HEK293T (cell line): ENCODE data around the gene SMTNL1.

Source experiments
- CTCF ChIA-PET: fragments of 350-600 bp; formaldehyde crosslinking; extraction: SDS; loops from one replicate; lab custom pipeline; 2021; ENCODE audit warnings: antibody characterized with exemption, inconsistent platforms; lab: Yijun Ruan, JAX
- POLR2A ChIA-PET: fragments of 350-600 bp; formaldehyde crosslinking; extraction: SDS; loops from one replicate; lab custom pipeline; 2020; ENCODE audit warnings: antibody characterized with exemption, inconsistent platforms; lab: Yijun Ruan, JAX
- DNase-seq: peaks from one replicate; pipeline ENCODE4 v3.0.0; 2012; ENCODE audit warnings: mixed read lengths; ENCODE audit errors: extremely low spot score
- ARNT ChIP-seq: fragments of 450-650 bp; IDR thresholded peaks from 2 replicates; pipeline ENCODE4 v1.6.1; 2017; ENCODE audit warnings: mild to moderate bottlenecking
- BHLHE40 ChIP-seq: fragments of 450-650 bp; IDR thresholded peaks from 2 replicates; pipeline ENCODE4 v1.6.1; 2016; ENCODE audit warnings: mild to moderate bottlenecking, moderate library complexity, borderline replicate concordance
- CTBP1 ChIP-seq: fragments of 450-650 bp; IDR thresholded peaks from 2 replicates; pipeline ENCODE4 v1.6.1; 2016; ENCODE audit warnings: borderline replicate concordance
- ELF4 ChIP-seq: fragments of 450-650 bp; IDR thresholded peaks from 2 replicates; pipeline ENCODE4 v1.6.1; 2017; ENCODE audit warnings: antibody characterized with exemption
- FOXA1 ChIP-seq: fragments of 450-650 bp; IDR thresholded peaks from 2 replicates; pipeline ENCODE4 v1.6.1; 2016; ENCODE audit warnings: mild to moderate bottlenecking
- FOXK2 ChIP-seq: fragments of 450-650 bp; IDR thresholded peaks from 2 replicates; pipeline ENCODE4 v1.6.1; 2016; ENCODE audit warnings: mild to moderate bottlenecking
- FOXM1 ChIP-seq: fragments of 450-650 bp; IDR thresholded peaks from 2 replicates; pipeline ENCODE4 v1.6.1; 2017; ENCODE audit warnings: mild to moderate bottlenecking, borderline replicate concordance
- HDGF ChIP-seq: fragments of 450-650 bp; IDR thresholded peaks from 2 replicates; pipeline ENCODE4 v1.6.1; 2017; ENCODE audit warnings: antibody characterized with exemption, borderline replicate concordance
- L3MBTL2 ChIP-seq: fragments of 450-650 bp; conservative IDR thresholded peaks from 2 replicates; pipeline ENCODE4 v1.6.1; 2016; ENCODE audit warnings: mild to moderate bottlenecking
- LEF1 ChIP-seq: fragments of 450-650 bp; IDR thresholded peaks from 2 replicates; pipeline ENCODE4 v1.6.1; 2017; ENCODE audit warnings: mild to moderate bottlenecking, borderline replicate concordance
- NFRKB ChIP-seq: fragments of 450-650 bp; IDR thresholded peaks from 2 replicates; pipeline ENCODE4 v1.6.1; 2016; ENCODE audit warnings: mild to moderate bottlenecking, moderate library complexity
- PKNOX1 ChIP-seq: fragments of 450-650 bp; IDR thresholded peaks from 2 replicates; pipeline ENCODE4 v1.6.1; 2016
- SP1 ChIP-seq: fragments of 450-650 bp; IDR thresholded peaks from 2 replicates; pipeline ENCODE4 v1.6.1; 2017
- SUZ12 ChIP-seq: fragments of 450-650 bp; IDR thresholded peaks from 2 replicates; pipeline ENCODE4 v1.6.1; 2016; ENCODE audit warnings: mild to moderate bottlenecking
- TARDBP ChIP-seq: fragments of 450-650 bp; IDR thresholded peaks from 2 replicates; pipeline ENCODE4 v1.6.1; 2016
- ZNF384 ChIP-seq: fragments of 450-650 bp; IDR thresholded peaks from 2 replicates; pipeline ENCODE4 v1.6.1; 2016

The SMTNL1 gene

DNA sequence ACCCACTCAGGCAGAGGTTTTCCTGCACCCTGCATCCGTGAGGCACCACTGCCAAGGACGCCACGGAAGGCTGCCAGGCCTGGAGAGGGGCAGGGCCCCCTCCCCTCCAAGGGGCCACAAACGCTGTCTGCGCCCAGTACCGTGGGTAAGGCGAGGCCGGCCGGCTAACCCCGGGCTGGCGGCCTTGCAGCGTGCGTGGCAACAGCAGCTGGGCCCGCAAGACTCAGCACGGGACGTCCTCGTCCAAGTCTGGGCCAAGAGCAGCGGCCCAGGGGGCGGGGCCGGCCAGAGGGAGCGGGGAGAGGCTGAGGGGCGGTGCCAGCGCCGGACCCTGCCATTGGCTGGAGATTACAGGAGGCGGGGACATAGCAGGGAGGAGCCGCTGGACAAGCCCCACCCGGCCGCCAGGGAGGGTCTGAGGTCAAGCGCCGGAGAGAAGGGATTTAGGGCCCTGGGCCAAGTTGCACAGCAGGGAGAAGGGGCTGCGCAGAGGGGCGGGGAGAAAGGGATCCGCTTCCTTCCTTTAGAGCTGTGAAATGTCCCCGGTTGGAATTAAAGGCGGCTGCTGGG, 37.9 kb upstream of the SMTNL1 start:
- DNase-seq = peak; percentile 98
- no peak for TF ChIP-seq BHLHE40
- TF ChIP-seq HDGF = 0 out of 2 replicates have a peak, but pooled peaks have one; percentile 63
- POLR2A ChIA-PET = interaction anchor here (2.4 kb wide), 1 partner anchor 17 kb away, joined by 13 read pairs; the partner anchor contains the start of gene SLC43A1
- CTCF ChIA-PET = no interaction called here

DNA sequence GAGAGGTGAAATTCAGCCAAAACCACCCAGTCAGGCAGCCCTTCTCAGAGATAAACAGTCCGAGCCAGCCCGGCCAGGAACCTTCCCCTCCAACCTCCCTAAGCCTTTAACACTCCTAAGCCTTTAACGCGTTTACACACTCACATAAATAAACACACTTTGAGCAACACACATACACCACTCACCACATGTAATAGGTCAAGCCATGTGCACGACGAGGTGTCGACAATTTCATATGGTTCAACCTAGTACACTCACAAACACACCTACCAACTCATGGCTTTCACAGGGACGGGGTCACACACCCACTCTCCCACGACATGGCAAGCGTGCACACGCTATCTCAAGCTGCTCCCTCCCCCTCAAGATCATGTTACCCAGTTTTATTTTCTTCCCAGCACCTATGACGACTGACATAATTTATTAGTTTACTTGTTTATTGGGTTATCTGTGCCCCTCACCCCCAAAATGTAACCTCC, 37.4 kb upstream of the SMTNL1 start:
- ChIA-PET CTCF (no interaction called here), POLR2A (interaction anchor here (2.4 kb wide), 1 partner anchor 16 kb away, joined by 13 read pairs; the partner anchor contains the start of gene SLC43A1)
- TF ChIP-seq BHLHE40 = no peak
- no peak for TF ChIP-seq ZNF384
- no peak for TF ChIP-seq TARDBP
- no peak for TF ChIP-seq FOXK2
- TF ChIP-seq SP1 = no peak
- peak; percentile 70 for TF ChIP-seq PKNOX1
- no peak for TF ChIP-seq NFRKB
- no peak for TF ChIP-seq ELF4
- TF ChIP-seq LEF1 = no peak
- TF ChIP-seq ARNT = no peak
- no peak for TF ChIP-seq CTBP1
- TF ChIP-seq SUZ12 = no peak
- no peak for TF ChIP-seq FOXA1
- no peak for TF ChIP-seq HDGF
- peak; percentile 73 for TF ChIP-seq L3MBTL2
- TF ChIP-seq FOXM1 = no peak
- DNase-seq = no peak

GRCh38 chr11:57500515-57500914, 36.9 kb upstream of the SMTNL1 start:
- ChIA-PET CTCF (no interaction called here), POLR2A (interaction anchor here (2.4 kb wide), 1 partner anchor 16 kb away, joined by 13 read pairs; the partner anchor contains the start of gene SLC43A1)
- no peak for DNase-seq
- TF ChIP-seq LEF1 (no peak), FOXA1 (no peak), CTBP1 (no peak), L3MBTL2 (no peak), FOXM1 (no peak), FOXK2 (no peak), NFRKB (no peak), BHLHE40 (no peak), ARNT (no peak), ELF4 (no peak), SP1 (no peak)

DNA sequence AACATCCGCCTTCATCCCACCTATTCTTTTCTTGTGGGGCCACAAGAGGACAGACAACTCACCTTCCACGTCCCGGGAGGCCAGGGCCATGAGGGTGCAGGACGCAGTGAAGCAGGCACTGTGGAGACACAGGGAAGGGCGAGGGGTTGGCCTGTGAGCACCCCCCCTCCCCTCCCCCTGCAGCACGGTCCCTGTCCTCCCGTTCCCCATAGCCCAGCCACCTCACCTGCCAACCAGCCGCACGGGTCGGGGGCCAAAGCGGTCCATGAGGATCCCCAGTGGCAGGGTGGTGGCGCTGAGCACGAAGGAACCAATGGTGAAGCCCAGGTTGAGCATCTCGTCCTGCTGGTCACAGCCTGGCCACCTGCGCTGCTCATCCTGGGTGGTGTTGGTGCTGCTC, 36.5 kb upstream of the SMTNL1 start:
- no peak for DNase-seq
- TF ChIP-seq HDGF (no peak), PKNOX1 (no peak), ARNT (no peak)
- POLR2A ChIA-PET = interaction anchor here (2.4 kb wide), 1 partner anchor 15 kb away, joined by 13 read pairs; the partner anchor contains the start of gene SLC43A1
- CTCF ChIA-PET = no interaction called here

DNA sequence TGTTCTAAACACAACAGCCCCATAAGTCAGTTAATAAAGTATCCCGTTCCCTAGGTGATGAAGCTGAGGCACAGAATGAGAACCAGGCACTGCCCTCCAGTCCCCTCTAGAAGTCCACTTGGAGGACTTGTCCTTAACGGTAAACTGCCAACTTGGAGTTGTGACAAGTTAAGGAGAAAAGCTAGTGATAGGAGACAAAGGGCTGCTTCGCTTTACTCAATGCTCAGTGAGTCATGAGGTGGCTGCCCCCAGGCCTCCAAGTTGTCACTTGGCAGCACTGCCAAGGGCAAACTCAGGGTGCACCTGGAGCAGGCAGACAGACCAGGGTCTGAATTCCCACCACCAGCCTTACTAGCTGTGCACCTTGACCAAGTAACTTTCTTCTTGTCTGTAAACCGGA, 35.4 kb upstream of the SMTNL1 start:
- CTCF ChIA-PET = interaction anchor here (0.6 to 1.2 kb wide), 3 partner anchors 9 to 29 kb away, joined by 3 to 9 read pairs (median 3); no protein-coding TSS in a partner anchor
- POLR2A ChIA-PET = interaction anchor here (1.2 to 2.1 kb wide), 2 partner anchors 9 to 15 kb away, joined by 5 to 10 read pairs; partner anchors contain the start of gene SLC43A1
- no peak for TF ChIP-seq BHLHE40
- no peak for TF ChIP-seq L3MBTL2
- TF ChIP-seq FOXK2 = no peak
- no peak for TF ChIP-seq SUZ12
- TF ChIP-seq TARDBP = no peak
- no peak for TF ChIP-seq HDGF
- no peak for TF ChIP-seq ZNF384
- TF ChIP-seq LEF1 = no peak
- no peak for DNase-seq

GRCh38 chr11:57502376-57502775, 35.0 kb upstream of the SMTNL1 start:
- DNase-seq = no peak
- CTCF ChIA-PET = interaction anchor here (0.6 to 1.2 kb wide), 2 partner anchors 9 to 11 kb away, joined by 3 to 9 read pairs; no protein-coding TSS in a partner anchor
- TF ChIP-seq HDGF (no peak), SP1 (no peak), FOXA1 (no peak), ELF4 (no peak), FOXK2 (no peak), TARDBP (no peak)
- POLR2A ChIA-PET = interaction anchor here (0.7 to 2.1 kb wide), 3 partner anchors 9 to 14 kb away, joined by 3 to 10 read pairs (median 5); partner anchors contain the start of gene SLC43A1

DNA sequence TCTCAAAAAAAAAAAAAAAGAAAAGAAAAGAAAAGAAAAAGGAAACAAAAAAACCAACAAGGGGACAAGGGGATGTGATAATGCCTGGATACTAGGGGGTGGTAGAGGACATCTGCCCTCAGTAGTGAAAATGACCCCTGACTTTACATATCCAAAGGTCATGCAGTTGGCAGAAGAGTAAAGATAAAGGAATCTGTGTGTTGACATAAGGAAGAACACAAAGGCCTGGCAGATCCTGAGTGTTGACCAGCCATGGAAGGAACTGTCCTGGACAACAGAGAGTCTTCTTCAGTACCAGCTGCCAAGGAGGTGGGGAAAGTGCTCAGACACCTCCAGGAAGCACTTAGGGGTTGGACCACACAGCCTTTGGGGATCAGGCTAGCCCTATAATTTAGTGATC, 34.5 kb upstream of the SMTNL1 start:
- POLR2A ChIA-PET = interaction anchor here (0.7 to 2.1 kb wide), 3 partner anchors 9 to 14 kb away, joined by 3 to 10 read pairs (median 5); partner anchors contain the start of gene SLC43A1
- CTCF ChIA-PET = interaction anchor here (0.6 kb wide), 1 partner anchor 48 kb away, joined by 4 read pairs; no protein-coding TSS in a partner anchor
- no peak for DNase-seq
- no peak for TF ChIP-seq BHLHE40
- no peak for TF ChIP-seq L3MBTL2
- no peak for TF ChIP-seq TARDBP
- no peak for TF ChIP-seq CTBP1
- TF ChIP-seq ZNF384 = no peak
- no peak for TF ChIP-seq LEF1
- TF ChIP-seq FOXM1 = no peak
- TF ChIP-seq SUZ12 = no peak
- TF ChIP-seq FOXA1 = no peak
- no peak for TF ChIP-seq NFRKB
- TF ChIP-seq ELF4 = no peak
- TF ChIP-seq SP1 = no peak
- no peak for TF ChIP-seq HDGF
- no peak for TF ChIP-seq PKNOX1
- TF ChIP-seq ARNT = no peak
- TF ChIP-seq FOXK2 = no peak
